ENCODE results near the gene ADCYAP1.

GRCh38 chr18:857986-858385 is 46.7 kb upstream of the ADCYAP1 start:
- no peak for TF ChIP-seq PATZ1 (CRISPR knock-in tag; IDR thresholded peaks at IDR 0.05; ENCODE audit: borderline replicate concordance)
- TF ChIP-seq, protein P1, sequence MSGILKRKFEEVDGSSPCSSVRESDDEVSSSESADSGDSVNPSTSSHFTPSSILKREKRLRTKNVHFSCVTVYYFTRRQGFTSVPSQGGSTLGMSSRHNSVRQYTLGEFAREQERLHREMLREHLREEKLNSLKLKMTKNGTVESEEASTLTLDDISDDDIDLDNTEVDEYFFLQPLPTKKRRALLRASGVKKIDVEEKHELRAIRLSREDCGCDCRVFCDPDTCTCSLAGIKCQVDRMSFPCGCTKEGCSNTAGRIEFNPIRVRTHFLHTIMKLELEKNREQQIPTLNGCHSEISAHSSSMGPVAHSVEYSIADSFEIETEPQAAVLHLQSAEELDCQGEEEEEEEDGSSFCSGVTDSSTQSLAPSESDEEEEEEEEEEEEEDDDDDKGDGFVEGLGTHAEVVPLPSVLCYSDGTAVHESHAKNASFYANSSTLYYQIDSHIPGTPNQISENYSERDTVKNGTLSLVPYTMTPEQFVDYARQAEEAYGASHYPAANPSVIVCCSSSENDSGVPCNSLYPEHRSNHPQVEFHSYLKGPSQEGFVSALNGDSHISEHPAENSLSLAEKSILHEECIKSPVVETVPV (CRISPR knock-in tag; IDR thresholded peaks at IDR 0.05) = no peak
- TF ChIP-seq ZFP30 (CRISPR knock-in tag; IDR thresholded peaks at IDR 0.05) = no peak
- no peak for TF ChIP-seq OSR1 (CRISPR knock-in tag; IDR thresholded peaks at IDR 0.05)
- TF ChIP-seq ZC3H10 (CRISPR knock-in tag; IDR thresholded peaks at IDR 0.05) = no peak
- TF ChIP-seq POU6F1 (CRISPR knock-in tag; IDR thresholded peaks at IDR 0.05; ENCODE audit: borderline replicate concordance, low read depth) = no peak
- TF ChIP-seq ESRRG (CRISPR knock-in tag; IDR thresholded peaks at IDR 0.05) = no peak
- TF ChIP-seq ZFP3 (CRISPR knock-in tag; IDR thresholded peaks at IDR 0.05) = no peak
- TF ChIP-seq RARB (CRISPR knock-in tag; IDR thresholded peaks at IDR 0.05) = no peak
- TF ChIP-seq ZNF70 (CRISPR knock-in tag; IDR thresholded peaks at IDR 0.05) = no peak
